ENCODE measurements around the gene MYZAP. TPM values are rescaled to one million over a fixed set of nuclear protein-coding genes. Genes with fewer than 3 reads are reported as not detected.

Gene MYZAP
- polyA plus RNA-seq, 1 of the 3 experiments (the other 2 are of a cell fraction): 0.07 TPM

DNA sequence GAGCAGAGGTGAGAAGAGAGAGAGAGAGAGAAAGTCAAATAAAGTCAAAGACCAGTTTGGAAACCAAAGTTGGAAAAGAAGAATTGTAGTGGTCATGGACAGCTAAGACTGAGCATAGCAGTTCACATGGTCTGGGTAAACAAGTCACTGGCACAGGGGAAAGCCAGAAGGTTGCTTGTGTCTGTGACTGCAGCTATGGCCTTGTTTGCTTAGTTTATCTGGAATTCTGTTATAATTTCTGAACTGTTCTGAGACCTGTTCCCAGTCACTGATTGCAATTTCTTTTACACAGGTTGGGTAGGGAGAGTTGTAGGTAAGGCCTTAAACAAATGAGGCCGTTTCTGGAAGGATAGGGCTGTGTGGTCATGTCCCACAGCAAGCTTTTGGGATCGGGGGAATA lies 43.4 kb upstream of the MYZAP start:
- ChIA-PET CTCF (interaction anchor here (0.6 to 11.4 kb wide), 7 partner anchors 8 to 1057 kb away, joined by 3 to 145 read pairs (median 5); no protein-coding TSS in a partner anchor), POLR2A (no interaction called here)
- Histone ChIP-seq H3K9me3 (no peaks in the 10 kb centered on the region), H3K9ac (no peak overlapping the region), H3K79me2 (ENCODE audit: insufficient read depth) (no peaks in the 10 kb centered on the region), H3K27ac (ENCODE audit: low read depth in 2 of 2, low read length in 1 of 2) (no peak overlapping the region), H3F3A (replicated peaks; ENCODE audit: insufficient read depth) (peaks cover 11% of the 10 kb centered on the region), H2AFZ (ENCODE audit: low read depth) (no peak overlapping the region), H3K4me3 (ENCODE audit: low read depth in 2 of 2, low read length in 1 of 2) (no peak overlapping the region), H3K4me1 (ENCODE audit: control insufficient read depth in 1 of 2, insufficient read depth in 2 of 2, low read depth in 1 of 2, low read length in 1 of 2) (peaks cover 6 to 20% of the 10 kb centered on the region in 2 experiments; a peak in 3 of 4 replicates), H4K20me1 (ENCODE audit: insufficient read depth) (no peaks in the 10 kb centered on the region), H3K9me2 (no peaks in the 10 kb centered on the region), H3K4me2 (no peak overlapping the region), H3K27me3 (ENCODE audit: insufficient read depth) (no peaks in the 10 kb centered on the region), H3K36me3 (replicated peaks in 1 of 2; ENCODE audit: control insufficient read depth in 1 of 2, insufficient read depth in 2 of 2, low read length in 1 of 2) (no peaks in the 10 kb centered on the region)
- TF ChIP-seq, protein P1, sequence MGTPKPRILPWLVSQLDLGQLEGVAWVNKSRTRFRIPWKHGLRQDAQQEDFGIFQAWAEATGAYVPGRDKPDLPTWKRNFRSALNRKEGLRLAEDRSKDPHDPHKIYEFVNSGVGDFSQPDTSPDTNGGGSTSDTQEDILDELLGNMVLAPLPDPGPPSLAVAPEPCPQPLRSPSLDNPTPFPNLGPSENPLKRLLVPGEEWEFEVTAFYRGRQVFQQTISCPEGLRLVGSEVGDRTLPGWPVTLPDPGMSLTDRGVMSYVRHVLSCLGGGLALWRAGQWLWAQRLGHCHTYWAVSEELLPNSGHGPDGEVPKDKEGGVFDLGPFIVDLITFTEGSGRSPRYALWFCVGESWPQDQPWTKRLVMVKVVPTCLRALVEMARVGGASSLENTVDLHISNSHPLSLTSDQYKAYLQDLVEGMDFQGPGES (IDR thresholded peaks at IDR 0.05; ENCODE audit: low read depth, low read length): no peak
- TF ChIP-seq NFIC (IDR thresholded peaks at IDR 0.05; ENCODE audit: borderline replicate concordance) (no peak), MXI1 (IDR thresholded peaks at IDR 0.05; ENCODE audit: low read depth, low read length) (no peak)
- TF ChIP-seq, protein P2, sequence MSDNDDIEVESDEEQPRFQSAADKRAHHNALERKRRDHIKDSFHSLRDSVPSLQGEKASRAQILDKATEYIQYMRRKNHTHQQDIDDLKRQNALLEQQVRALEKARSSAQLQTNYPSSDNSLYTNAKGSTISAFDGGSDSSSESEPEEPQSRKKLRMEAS (IDR thresholded peaks at IDR 0.05; ENCODE audit: low read depth): no peak
- TF ChIP-seq, protein P3, sequence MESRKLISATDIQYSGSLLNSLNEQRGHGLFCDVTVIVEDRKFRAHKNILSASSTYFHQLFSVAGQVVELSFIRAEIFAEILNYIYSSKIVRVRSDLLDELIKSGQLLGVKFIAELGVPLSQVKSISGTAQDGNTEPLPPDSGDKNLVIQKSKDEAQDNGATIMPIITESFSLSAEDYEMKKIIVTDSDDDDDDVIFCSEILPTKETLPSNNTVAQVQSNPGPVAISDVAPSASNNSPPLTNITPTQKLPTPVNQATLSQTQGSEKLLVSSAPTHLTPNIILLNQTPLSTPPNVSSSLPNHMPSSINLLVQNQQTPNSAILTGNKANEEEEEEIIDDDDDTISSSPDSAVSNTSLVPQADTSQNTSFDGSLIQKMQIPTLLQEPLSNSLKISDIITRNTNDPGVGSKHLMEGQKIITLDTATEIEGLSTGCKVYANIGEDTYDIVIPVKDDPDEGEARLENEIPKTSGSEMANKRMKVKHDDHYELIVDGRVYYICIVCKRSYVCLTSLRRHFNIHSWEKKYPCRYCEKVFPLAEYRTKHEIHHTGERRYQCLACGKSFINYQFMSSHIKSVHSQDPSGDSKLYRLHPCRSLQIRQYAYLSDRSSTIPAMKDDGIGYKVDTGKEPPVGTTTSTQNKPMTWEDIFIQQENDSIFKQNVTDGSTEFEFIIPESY (IDR thresholded peaks at IDR 0.05; ENCODE audit: borderline replicate concordance, low read depth): no peak
- 78% methylated on average over 2 of the region's 2 CpGs for WGBS (ENCODE audit: low lambda C conversion rate)
- no peak for DNase-seq

GRCh38 chr15:57548835-57549234 lies 42.9 kb upstream of the MYZAP start:
- H3K79me2 ChIP-seq (ENCODE audit: insufficient read depth): no peaks in the 10 kb centered on the region
- peaks cover 11% of the 10 kb centered on the region for H3F3A ChIP-seq (replicated peaks; ENCODE audit: insufficient read depth)
- peaks cover 11 to 20% of the 10 kb centered on the region in 2 experiments; a peak in 3 of 4 replicates for H3K4me1 ChIP-seq (ENCODE audit: control insufficient read depth in 1 of 2, insufficient read depth in 2 of 2, low read depth in 1 of 2, low read length in 1 of 2)
- no peak for TF ChIP-seq RCOR1 (IDR thresholded peaks at IDR 0.05; ENCODE audit: low read length)
- TF ChIP-seq POLR2AphosphoS5 (IDR thresholded peaks at IDR 0.05; ENCODE audit: low read depth, low read length): no peak
- no peak for TF ChIP-seq GATA2 (CRISPR knock-in tag; IDR thresholded peaks at IDR 0.05)
- TF ChIP-seq, protein P1 (IDR thresholded peaks at IDR 0.05; ENCODE audit: low read depth, low read length): no peak
- no peak for TF ChIP-seq GABPA (IDR thresholded peaks at IDR 0.05; ENCODE audit: low read depth)
- no peak for TF ChIP-seq SIN3A (IDR thresholded peaks at IDR 0.05; ENCODE audit: borderline replicate concordance, low read depth, low read length)
- no peak for TF ChIP-seq TEAD4 (IDR thresholded peaks at IDR 0.05; ENCODE audit: borderline replicate concordance, insufficient read depth)
- no peak for TF ChIP-seq SMC3 (IDR thresholded peaks at IDR 0.05; ENCODE audit: low read depth, low read length)
- no peak overlapping the region for H2AFZ ChIP-seq (ENCODE audit: low read depth)
- no peak for DNase-seq
- no peaks in the 10 kb centered on the region for H3K36me3 ChIP-seq (replicated peaks in 1 of 2; ENCODE audit: control insufficient read depth in 1 of 2, insufficient read depth in 2 of 2, low read length in 1 of 2)
- ChIA-PET POLR2A (no interaction called here), CTCF (interaction anchor here (3.3 to 11.4 kb wide), 3 partner anchors 7 to 522 kb away, joined by 11 to 145 read pairs (median 97); no protein-coding TSS in a partner anchor)
- no peak overlapping the region for H3K4me3 ChIP-seq (ENCODE audit: low read depth in 2 of 2, low read length in 1 of 2)
- no peaks in the 10 kb centered on the region for H4K20me1 ChIP-seq (ENCODE audit: insufficient read depth)
- H3K9me3 ChIP-seq: no peaks in the 10 kb centered on the region
- WGBS (ENCODE audit: low lambda C conversion rate): 95% methylated on average over 5 of the region's 5 CpGs
- H3K4me2 ChIP-seq: no peak overlapping the region
- H3K27ac ChIP-seq (ENCODE audit: low read depth in 2 of 2, low read length in 1 of 2): no peak overlapping the region
- no peaks in the 10 kb centered on the region for H3K9me2 ChIP-seq
- H3K9ac ChIP-seq: no peak overlapping the region
- H3K27me3 ChIP-seq (ENCODE audit: insufficient read depth): no peaks in the 10 kb centered on the region

All from SK-N-SH (cell line).